OCI-LY7 (cell line): ENCODE data around the gene LCAT. TPM values are rescaled to one million over a fixed set of nuclear protein-coding genes. Genes with fewer than 3 reads are reported as not detected.

ENCODE experiments used
- BruUV-seq: library from RNA; stranded (reverse); fragments of 400-500 nt; replicated peaks from 2 replicates; lab custom pipeline; 2021; lab: Mats Ljungman, UMichigan
- CTCF ChIA-PET: fragments of 300-600 bp; sonication (Branson Sonifier 250); formaldehyde crosslinking; loops from one replicate; lab custom pipeline; 2022; ENCODE audit warnings: antibody characterized with exemption; ENCODE audit not compliant: unreplicated experiment; lab: Charles Lee
- POLR2A ChIA-PET: fragments of 300-600 bp; sonication (Branson Sonifier 250); formaldehyde crosslinking; loops from one replicate; lab custom pipeline; 2022; ENCODE audit warnings: antibody characterized with exemption; lab: Charles Lee
- DNase-seq: peaks from one replicate; pipeline ENCODE4 v3.0.0-alpha.2; 2015; ENCODE audit warnings: low spot score
- H2AFZ ChIP-seq: fragments of 200-600 bp; sonication (generic), shearing (Covaris generic); 2 replicates; pipeline ENCODE4 v1.6.1; 2014; ENCODE audit warnings: mild to moderate bottlenecking, antibody characterized with exemption, low read length, moderate library complexity
- H3K27ac ChIP-seq: fragments of 200-600 bp; sonication (generic); 2 replicates; pipeline ENCODE4 v1.5.1; 2014; ENCODE audit warnings: mixed run types, low read depth, mild to moderate bottlenecking, moderate library complexity, low read length, inconsistent platforms; ENCODE audit not compliant: poor library complexity, severe bottlenecking
- H3K36me3 ChIP-seq: fragments of 200-600 bp; sonication (generic); 2 replicates; pipeline ENCODE4 v1.6.1; 2014; ENCODE audit warnings: mild to moderate bottlenecking, antibody characterized with exemption, low read length, moderate library complexity, mixed read lengths; ENCODE audit not compliant: insufficient read depth
- H3K4me1 ChIP-seq: fragments of 200-600 bp; sonication (generic); 2 replicates; pipeline ENCODE4 v1.5.1; 2014; ENCODE audit warnings: mild to moderate bottlenecking, low read length; ENCODE audit not compliant: insufficient read depth, poor library complexity, severe bottlenecking
- H3K4me2 ChIP-seq: fragments of 200-600 bp; sonication (generic); 2 replicates; pipeline ENCODE4 v1.6.1; 2014; ENCODE audit warnings: mild to moderate bottlenecking, low read length
- H3K4me3 ChIP-seq: fragments of 200-600 bp; sonication (generic); 2 replicates; pipeline ENCODE4 v1.5.1; 2014; ENCODE audit warnings: mild to moderate bottlenecking, low read depth, low read length; ENCODE audit not compliant: poor library complexity, severe bottlenecking
- H3K79me2 ChIP-seq: fragments of 200-600 bp; sonication (generic); 2 replicates; pipeline ENCODE4 v1.6.1; 2016; ENCODE audit warnings: low read depth, mild to moderate bottlenecking, low read length, moderate library complexity, mixed read lengths; ENCODE audit not compliant: insufficient read depth
- H3K9me2 ChIP-seq: fragments of 200-600 bp; sonication (generic); 2 replicates; pipeline ENCODE4 v1.6.1; 2016; ENCODE audit warnings: mild to moderate bottlenecking, low read length, mixed read lengths; ENCODE audit not compliant: insufficient read depth
- H3K9me3 ChIP-seq: fragments of 200-600 bp; sonication (generic); 2 replicates; pipeline ENCODE4 v1.6.1; 2014; ENCODE audit warnings: mild to moderate bottlenecking, mixed run types, low read length, mixed read lengths
- H4K20me1 ChIP-seq: fragments of 200-600 bp; sonication (generic); 2 replicates; pipeline ENCODE4 v1.6.1; 2014; ENCODE audit warnings: mild to moderate bottlenecking, antibody characterized with exemption, low read length, moderate library complexity, mixed read lengths; ENCODE audit not compliant: insufficient read depth
- EZH2phosphoT487 ChIP-seq: fragments of 200-600 bp; sonication (generic); IDR thresholded peaks from 2 replicates; pipeline ENCODE4 v1.6.1; 2018; ENCODE audit warnings: low read depth, borderline replicate concordance, mild to moderate bottlenecking, mixed run types, antibody characterized with exemption, low read length, moderate library complexity, mixed read lengths
- intact Hi-C: fragments of 100-400 bp; cut with micrococcal nuclease; formaldehyde crosslinking; loops from one replicate; pipeline ENCODE4 v1.10.0; 2022; ENCODE audit not compliant: unreplicated experiment
- total RNA-seq, 2 experiments: library from RNA; depleted of rRNA in 1 of 2; stranded (reverse); fragments of >200 nt in 1 of 2; shearing (Covaris generic) in 1 of 2; gene quantifications; 2 replicates each; pipeline ENCODE4 v1.2.3, GENCODE V29; 2014 to 2022
- TF ChIP-seq, protein P1 (sequence below): fragments of 200-600 bp; sonication (generic); conservative IDR thresholded peaks from 2 replicates; pipeline ENCODE4 v1.5.1; 2014; ENCODE audit warnings: mild to moderate bottlenecking, antibody characterized with exemption, low read length, moderate library complexity, mixed read lengths

LCAT gene
- total RNA-seq, 2 experiments from 2014 or later = 4.4 to 9.8 TPM

DNA sequence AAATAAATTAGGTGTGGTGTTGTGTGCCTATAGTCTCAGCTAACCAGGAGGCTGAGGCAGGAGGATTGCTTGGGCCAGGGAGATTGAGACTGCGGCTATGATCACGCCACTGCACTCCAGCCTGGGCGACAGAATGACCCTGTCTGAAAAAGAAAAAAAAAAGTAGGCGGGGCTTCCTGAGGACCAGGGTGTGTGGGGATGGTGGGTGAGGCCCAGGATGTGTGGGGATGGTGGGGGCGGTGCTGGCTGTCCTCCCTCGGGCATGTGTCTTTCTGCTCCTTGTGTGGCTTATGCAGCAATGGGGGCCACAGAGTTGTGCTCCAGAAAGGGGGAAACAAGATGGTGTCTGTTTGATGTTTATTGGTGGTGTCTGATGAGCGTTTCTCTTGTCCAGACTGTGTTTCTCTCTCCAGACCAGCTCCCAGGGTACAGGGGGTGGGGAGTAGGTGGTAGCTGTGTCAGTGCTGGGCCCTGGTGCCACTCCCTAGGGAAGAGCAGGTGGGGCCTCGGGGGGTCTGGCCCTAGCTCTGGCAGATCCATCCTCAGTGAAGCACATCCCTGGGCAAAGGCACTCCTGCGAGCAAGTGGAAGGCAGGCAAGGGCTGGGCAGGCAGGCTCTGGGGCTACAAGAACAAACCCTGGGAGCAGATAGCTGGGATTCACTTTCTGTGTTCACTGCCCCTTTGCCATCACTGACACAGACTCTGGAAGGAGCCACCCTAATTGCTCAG lies 2.3 kb downstream of the LCAT start:
- H3K9me3 ChIP-seq = no peaks in the 10 kb centered on the region
- BruUV-seq = no TSS peak
- H2AFZ ChIP-seq = no peak overlapping the region
- DNase-seq = no peak
- no peak for TF ChIP-seq EZH2phosphoT487
- TF ChIP-seq, protein P1, sequence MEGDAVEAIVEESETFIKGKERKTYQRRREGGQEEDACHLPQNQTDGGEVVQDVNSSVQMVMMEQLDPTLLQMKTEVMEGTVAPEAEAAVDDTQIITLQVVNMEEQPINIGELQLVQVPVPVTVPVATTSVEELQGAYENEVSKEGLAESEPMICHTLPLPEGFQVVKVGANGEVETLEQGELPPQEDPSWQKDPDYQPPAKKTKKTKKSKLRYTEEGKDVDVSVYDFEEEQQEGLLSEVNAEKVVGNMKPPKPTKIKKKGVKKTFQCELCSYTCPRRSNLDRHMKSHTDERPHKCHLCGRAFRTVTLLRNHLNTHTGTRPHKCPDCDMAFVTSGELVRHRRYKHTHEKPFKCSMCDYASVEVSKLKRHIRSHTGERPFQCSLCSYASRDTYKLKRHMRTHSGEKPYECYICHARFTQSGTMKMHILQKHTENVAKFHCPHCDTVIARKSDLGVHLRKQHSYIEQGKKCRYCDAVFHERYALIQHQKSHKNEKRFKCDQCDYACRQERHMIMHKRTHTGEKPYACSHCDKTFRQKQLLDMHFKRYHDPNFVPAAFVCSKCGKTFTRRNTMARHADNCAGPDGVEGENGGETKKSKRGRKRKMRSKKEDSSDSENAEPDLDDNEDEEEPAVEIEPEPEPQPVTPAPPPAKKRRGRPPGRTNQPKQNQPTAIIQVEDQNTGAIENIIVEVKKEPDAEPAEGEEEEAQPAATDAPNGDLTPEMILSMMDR = no peak
- no peaks in the 10 kb centered on the region for H3K79me2 ChIP-seq
- no peak overlapping the region for H3K4me2 ChIP-seq
- H3K27ac ChIP-seq = no peak overlapping the region
- H3K4me3 ChIP-seq = no peak overlapping the region
- no peaks in the 10 kb centered on the region for H4K20me1 ChIP-seq
- CTCF ChIA-PET = no interaction called here
- H3K36me3 ChIP-seq = no peaks in the 10 kb centered on the region
- H3K9me2 ChIP-seq = no peaks in the 10 kb centered on the region
- intact Hi-C loops = no loop called here
- H3K4me1 ChIP-seq = peaks cover 25% of the 10 kb centered on the region
- POLR2A ChIA-PET = no interaction called here

DNA sequence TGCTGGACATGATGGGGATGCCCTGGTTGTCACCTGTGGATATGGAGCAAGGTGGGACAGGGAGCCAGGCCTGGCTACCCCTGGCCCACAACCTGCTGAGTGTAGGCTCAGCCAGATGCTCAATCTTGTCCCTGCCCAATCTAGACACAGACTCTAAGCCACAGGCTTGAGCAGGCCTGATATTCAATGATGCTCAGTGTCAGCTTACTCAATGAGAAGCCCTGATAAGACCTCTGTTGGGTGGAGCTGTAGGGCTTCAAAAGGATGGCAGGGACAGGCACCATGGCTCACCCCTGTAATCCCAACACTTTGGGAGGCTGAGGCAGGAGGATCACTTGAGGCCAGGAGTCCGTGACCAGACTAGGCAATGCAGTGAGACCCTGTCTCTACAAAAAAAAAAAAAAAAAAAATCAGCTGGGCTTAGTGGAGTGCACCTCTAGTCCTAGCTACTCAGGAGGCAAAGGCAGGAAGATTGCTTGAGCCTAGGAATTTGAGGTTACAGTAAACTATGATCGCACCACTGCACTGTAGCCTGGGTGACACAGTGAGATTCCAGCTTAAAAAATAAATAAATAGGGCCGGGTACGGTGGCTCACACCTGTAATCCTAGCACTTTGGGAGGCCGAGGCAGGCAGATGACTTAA lies 3.4 kb downstream of the LCAT start:
- TF ChIP-seq, protein P1 = no peak
- TF ChIP-seq EZH2phosphoT487 = no peak
- H3K9me3 ChIP-seq = no peaks in the 10 kb centered on the region
- BruUV-seq = no TSS peak
- H3K4me3 ChIP-seq = no peak overlapping the region
- DNase-seq = no peak
- POLR2A ChIA-PET = interaction anchor here (0.6 kb wide), 1 partner anchor 51 kb away, joined by 3 read pairs; no protein-coding TSS in a partner anchor
- no peak overlapping the region for H3K27ac ChIP-seq
- no peak overlapping the region for H3K4me2 ChIP-seq
- no peaks in the 10 kb centered on the region for H4K20me1 ChIP-seq
- peaks cover 25% of the 10 kb centered on the region for H3K4me1 ChIP-seq
- intact Hi-C loops = no loop called here
- H3K9me2 ChIP-seq = no peaks in the 10 kb centered on the region
- no peaks in the 10 kb centered on the region for H3K79me2 ChIP-seq
- CTCF ChIA-PET = no interaction called here
- H3K36me3 ChIP-seq = no peaks in the 10 kb centered on the region
- no peak overlapping the region for H2AFZ ChIP-seq
